HG02763 (cell line): ENCODE data around the gene SCYL3.

Source experiments
- ATAC-seq: cut with Tn5 transposase; IDR thresholded peaks from one replicate; pipeline ENCODE4 v1.9.1; 2021; ENCODE audit warnings: mild to moderate bottlenecking, moderate library complexity; ENCODE audit not compliant: unreplicated experiment

SCYL3 gene

DNA sequence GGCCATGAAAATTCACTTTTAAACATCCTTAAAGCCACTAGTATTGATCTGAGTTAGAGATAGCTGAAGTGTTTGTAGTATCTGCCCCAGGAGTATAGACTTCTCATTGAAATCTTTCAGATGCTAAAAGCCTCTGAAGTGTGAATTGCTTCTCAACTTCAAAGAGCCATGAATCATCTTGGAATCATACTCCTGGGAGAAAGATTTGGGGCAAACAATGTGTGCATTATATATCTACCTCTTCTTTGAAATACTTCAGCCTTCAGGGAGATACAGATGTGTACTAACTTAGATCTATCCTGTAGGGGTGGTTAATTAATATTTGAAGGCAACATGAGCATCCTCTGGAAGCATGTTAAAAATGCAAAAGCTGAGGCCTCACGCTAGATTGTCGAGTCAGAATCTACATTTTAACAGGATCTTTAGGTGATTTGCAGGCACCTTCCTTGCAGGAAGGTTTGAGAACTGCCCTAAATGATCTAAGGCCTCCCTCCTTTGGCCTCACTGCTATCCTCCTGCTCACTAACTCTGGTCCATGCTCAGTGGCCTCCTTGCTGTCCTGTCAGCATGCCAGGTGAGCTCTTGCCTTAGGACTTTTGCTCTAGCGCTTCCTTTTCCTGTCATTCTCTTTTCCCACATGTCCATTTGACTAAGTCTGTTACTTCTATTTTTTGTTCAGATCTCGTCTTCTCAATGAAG lies 6.0 kb upstream of the SCYL3 start:
- ATAC-seq = no peak

DNA sequence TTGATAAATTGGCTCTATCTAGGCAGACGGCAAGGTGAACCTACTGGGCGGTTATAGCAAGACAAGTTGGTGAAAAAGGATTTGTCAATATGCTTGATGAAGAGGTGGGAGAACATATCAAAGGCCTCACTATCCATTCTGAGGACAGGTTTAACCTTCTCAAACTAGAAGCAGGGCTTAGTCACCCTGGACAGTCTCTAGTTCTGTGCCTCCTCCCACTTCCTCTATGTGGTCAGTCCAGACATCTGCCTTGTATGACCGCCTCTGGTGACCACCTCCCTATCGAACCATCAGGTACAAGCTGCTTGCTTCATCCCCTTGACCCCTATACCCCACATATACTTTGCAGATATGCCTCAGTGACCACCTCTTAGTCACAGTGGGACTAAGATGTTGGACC lies 2.3 kb upstream of the SCYL3 start:
- ATAC-seq = no peak

DNA sequence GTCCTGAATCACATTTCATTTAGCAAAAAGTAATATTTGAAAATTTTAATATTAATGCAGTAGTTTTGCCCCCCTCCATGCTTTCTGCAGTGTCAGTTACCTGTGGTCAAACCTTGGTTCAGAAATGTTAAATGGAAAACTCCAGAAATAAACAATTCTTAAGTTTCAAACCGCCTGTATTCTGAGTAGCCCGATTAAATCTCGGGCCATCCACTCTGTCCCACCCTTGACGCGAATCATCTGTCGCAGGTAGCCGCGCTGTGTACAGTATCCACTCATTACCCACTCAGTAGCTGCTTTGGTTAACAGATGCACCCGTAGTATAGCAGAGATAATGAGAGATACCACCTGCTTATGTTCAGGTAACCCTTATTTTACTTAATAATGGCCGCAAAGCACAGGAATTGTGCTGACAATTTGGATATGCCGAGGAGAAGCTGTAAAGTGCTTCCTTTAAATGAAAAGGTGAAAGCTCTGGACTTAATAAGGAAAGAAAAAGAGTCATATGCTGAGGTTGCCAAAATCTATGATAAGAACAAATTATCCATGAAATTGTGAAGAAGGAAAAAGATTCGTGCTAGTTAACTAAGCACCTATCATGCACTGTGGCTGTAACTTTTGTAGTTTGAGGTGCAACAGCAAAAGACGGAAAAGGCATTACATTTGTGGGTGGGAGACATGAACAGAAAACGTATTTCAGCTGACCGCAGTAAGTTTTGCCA lies 889 bp upstream of the SCYL3 start:
- no peak for ATAC-seq

DNA sequence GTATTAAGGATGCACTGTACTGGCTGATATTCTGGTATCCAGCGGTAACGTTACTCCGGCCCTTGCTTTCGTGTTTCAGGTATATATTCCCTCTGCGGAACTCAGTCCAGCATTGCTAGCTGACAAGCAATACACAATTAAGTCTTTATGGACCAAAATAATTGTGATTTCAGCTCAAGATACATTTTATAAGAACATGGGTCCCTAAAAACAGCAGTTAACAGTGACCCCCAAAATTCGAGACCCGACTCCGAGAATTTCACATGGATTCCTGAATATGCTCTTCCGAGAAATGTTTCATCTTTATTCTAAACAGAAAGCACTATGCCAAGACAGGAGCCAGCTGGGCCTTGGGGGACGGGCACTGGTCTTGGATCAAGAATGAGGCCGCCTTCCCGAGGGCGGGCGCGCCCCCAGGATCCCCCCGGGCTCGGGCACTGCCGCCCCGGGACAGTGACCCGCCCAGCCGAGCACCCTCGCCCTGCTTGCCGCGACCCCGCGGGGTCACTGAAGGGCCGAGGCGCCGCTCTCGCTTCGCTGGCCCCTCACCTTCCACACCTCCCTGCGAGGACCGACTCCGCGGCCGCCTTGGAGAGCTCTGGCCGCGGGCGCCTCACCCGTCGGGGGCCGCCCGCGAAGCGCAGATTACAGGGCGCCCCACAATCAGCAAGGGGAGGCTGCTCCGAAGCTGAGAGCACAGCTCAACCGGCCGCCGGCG lies 610 bp downstream of the SCYL3 start:
- ATAC-seq = peak; percentile 9

DNA sequence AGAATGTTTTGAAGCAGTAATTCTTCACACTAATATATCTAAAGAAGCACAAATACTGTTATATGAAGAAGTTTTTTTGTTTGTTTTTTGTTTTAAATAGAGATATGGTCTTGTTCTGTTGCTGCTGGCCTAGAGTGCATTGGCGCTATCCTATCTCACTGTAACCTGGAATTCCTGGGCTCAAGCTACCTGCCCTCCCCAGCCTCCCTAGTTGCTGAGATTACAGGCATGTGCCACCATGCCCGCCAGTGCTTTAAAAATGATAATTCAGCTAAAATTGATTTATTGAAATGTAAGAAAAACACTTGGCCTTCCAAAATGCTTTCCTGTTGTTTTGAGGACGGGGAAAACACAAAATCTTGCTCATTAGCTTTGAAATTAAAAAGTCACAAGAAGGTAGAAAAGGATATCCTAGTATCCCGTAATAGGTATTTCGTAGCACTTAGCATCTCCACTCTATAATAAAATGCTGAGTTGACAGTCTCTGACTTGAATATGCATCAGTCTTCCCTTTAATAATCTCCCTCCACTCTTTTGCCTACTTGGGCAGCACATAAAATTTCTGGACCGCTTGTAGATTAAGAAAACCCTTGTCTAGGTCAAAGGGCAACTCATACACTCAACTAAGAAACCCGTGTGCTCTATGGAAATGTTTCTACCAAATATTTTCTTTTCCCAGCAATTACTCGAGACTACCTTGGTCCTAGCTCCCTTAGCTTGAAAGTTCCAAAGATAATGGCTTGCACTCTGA lies 1.3 kb downstream of the SCYL3 start:
- ATAC-seq = no peak

DNA sequence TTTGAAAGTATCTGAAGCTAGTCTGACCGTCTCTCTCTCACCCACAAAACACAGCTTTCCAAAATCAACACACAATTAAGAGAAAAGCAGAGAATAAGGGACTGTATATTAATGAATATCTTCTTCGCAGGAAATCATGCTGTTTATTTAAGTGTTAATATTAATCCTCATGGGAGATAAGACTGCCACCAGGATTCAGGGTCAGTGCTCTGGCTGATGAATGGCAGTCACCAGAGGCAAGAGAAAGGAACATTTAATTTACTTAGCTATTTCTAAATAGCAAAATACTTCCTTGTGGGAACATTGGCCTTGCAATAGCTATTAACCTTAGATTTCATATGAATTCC lies 2.2 kb downstream of the SCYL3 start:
- ATAC-seq = no peak

DNA sequence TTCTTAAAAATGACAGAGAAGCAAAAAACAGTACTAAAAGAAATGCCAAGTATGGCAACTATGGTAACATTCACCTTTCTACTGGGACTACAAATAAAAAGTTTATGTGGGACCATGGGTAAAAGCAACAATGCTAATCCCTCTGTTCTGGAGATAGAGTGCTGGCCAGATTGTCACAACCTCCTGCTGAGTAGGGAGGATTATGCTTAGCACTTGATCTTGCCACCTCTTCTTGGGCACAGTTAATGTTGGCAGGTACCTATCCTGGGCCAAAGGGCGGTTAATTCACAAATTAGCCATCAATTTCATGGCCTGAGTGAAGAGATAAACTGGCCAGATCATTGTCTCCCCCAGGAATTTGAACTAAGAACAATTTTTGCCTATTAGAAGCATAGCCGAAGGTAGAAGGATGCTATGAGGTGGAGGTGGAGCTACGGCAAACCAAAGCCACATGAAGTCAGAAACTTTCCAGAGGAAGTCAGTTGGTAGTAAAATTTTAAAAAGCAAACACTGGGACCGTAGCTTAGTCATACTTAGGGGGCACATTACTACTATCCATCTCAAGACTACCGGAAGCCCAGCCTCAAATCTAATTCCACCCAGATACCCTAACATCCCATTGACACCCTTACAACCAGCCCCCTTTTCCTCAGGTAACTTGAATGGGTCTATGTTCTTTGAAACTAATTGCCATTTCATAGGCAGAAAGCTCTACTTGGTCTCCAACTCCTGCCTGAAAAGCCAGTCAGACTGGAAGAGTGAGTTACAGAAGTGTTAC lies 2.7 kb downstream of the SCYL3 start:
- ATAC-seq = no peak

DNA sequence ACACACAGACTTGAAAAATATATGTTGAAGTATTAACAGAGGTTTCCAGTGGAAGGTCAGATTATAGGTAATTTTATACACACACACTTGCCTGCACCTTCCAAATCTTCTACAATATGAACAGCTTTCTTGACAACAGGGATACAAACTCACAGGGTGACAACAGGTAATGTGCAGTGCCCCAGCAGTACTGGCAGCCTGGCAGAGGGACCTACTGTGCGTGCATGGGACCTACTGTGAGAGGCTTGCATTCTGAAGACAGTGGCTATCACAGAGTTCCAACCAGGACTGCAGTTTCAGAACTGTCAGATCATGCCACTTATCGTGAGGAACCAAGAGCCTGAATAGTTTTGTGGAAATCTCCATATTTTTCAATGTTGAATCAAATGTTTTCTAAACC lies 3.8 kb downstream of the SCYL3 start:
- no peak for ATAC-seq

DNA sequence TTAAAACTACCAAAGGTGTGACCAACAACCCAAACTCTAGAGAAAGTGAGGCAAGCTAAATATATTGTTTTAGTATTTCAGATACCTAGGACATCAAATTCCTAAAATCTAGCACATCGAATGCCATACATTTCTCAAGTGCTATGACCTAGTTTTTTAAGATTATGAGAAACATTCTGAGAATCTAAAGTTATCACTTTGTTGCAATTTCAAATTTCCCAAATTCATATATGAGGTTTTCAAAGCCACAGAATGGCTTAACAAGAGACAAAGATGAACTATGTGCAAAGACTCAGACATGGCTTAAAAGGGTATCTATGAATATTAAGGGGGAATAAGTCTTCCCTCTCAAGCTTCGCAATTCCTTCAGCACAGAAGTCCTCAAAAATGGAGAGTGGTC lies 6.8 kb downstream of the SCYL3 start:
- no peak for ATAC-seq

DNA sequence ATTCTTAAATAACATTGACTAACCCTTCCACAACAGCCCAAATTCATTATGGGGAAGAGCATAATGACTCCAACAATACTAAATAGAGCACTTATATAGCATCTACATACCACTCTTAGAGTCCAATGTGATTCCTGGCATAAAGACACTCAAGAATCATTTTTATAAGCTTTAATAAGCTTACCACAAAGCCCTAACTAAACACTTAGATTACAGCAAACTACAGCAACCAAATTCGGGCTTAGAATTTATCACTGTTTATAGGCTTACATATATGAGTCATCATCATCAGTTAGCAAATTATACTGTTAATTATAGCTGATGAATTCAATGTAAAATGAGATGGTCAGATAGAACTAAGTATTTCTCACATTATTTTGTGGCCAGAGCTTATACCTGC lies 7.3 kb downstream of the SCYL3 start:
- ATAC-seq = no peak

DNA sequence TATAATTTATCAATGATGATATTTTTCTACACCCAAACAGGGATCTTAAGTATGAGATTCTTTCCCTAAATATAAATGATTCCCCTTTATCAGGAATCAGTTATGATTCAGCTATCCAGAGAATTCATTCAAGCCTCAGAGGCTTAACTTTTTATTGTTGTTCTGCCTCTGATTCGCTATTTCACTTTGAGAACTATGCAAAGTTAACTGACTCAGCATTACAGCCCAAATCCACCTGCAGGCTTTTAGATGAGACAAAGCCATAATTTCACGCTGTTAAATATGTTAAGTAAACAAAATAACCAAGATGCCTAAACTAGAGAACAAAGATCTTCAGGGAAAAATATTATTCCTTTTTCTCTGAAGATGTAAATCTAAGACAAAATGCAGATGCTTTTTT lies 8.5 kb downstream of the SCYL3 start:
- no peak for ATAC-seq

DNA sequence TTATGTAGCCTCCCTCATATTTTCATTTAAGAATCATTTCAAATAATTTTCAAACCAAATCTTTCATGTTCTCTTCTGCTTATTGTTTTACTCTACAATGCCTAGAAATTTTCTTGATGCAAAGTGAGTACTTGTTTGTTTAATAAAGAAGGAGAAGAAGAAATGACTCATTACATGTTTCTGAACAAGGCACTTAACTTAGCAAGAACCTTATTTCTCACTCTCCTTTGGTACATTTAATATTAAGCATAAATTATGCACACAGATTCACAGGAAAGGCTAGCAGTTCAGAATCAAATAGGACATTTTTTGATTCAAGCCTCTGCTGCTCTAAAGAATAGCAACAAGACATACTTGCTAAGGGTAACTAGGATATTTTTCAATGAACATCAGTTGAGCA lies 9.1 kb downstream of the SCYL3 start:
- no peak for ATAC-seq

DNA sequence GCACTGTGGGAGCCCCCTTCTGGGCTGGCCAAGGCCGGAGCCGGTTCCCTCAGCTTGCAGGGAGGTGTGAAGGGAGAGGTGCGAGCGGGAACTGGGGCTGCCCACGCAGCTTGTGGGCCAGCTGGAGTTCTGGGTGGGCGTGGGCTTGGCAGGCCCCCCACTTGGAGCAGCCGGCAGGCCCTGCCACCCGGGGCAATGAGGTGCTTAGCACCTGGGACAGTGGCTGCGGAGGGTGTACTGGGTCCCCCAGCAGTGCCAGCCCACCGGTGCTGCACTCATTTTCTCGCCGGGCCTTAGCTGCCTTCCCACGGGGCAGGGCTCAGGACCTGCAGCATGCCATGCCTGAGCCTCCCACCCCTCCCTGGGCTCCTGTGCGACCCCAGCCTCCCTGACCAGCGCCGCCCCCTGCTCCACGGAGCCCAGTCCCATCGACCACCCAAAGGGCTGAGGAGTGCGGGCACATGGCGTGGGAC lies 11.6 kb downstream of the SCYL3 start:
- ATAC-seq = no peak

DNA sequence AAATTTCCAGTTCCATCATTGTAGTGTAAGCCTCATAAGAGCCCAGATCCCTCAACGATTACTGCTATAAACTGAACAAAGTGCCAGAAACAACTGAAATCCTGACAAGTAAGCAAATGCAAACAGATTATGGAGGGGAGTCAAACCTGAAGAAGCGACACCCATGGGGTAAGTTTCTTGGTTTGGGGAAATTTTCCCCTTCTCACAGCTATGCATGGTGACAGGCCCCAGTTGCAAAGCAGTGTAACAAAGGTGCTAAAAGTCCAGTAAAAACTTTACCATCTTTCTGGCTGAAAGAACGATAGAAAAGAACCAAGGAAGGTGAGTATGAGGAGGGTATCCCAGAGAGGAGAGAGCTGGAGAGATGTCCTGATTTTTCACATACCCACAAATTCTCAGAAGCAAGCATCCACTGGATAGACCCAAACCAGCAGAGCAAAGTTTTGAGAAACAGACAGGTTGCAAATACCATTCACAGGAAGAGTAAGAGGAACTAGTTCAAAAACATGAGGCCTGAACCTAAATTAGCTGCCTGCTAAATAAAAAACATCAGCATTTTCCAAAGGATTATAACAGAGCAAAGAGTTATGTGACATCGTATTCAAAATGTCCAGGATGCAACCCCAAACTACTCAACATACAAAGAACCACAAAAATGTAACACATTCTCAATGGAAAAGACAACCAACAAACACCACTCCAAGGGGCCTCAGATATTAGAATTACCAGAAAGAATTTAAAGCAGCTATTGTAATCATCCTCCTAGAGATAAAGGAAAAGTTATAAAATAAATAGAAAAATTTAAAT lies 14.5 kb downstream of the SCYL3 start:
- no peak for ATAC-seq

DNA sequence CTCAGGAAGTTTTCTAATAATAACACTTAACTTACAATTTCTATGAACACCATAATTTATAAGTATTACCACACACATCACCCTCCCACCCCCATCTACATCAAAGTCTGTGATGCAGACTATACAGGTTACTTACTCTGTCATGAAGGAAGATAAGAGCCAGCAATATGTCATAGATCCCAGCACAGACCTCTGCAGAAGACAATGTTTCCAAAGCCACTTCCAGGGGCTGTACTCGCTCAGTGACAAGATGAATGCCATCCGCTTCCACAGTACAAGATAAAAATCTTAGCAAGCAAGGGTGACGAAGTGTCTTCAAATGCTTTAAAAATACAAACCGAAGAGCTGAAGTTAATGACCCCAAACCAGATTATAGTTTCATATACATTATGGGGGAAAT lies 15.2 kb downstream of the SCYL3 start:
- ATAC-seq = no peak

DNA sequence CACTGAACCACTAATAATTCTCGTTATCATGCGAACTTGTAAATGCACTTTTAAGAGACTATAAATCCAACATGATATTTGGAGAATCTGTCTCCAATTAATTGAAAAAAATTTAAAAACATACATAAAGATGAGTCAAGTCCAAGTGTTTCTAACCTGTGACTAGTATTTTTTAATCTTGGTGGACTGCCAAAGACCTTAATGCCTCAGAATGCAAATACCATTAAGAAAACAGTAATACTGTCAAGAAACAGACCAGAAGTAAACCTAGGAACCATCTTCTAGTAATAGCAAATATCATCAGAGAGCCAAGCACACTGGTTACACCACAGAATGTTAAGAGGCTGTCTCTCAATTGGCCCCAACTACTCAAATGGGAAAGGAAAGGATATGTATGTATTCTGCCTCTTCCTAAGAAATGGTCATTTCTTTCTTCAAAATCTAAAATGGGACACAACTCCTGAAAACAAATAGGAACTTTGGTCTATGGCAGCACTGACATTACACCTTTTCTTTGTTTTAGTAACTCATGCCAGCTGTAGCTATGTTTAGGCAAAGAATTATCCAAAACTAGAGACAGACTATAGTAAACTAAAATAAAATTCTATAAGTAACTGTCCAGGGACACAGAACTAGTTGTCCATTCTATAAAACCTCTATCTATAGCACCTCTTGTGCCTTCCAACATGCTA lies 15.8 kb downstream of the SCYL3 start:
- no peak for ATAC-seq

DNA sequence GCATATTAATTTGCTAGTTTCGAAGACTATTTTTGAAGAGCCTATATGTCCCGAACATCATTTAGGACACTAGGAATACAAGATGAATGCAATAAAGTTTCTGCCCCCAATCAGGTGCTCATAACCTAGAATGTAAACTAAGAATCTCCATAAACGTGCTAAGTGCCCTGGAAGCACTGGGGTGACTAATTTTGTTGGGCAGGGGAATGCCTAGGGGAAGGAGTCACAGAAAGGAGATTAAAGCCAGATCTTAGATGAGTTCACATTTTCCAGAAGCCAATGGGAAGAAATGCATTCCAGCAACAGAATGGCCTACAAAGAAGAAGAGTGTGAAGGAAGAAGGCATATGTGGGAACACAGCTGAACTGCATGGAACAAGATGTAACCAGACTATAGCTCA lies 19.5 kb downstream of the SCYL3 start:
- ATAC-seq = no peak

DNA sequence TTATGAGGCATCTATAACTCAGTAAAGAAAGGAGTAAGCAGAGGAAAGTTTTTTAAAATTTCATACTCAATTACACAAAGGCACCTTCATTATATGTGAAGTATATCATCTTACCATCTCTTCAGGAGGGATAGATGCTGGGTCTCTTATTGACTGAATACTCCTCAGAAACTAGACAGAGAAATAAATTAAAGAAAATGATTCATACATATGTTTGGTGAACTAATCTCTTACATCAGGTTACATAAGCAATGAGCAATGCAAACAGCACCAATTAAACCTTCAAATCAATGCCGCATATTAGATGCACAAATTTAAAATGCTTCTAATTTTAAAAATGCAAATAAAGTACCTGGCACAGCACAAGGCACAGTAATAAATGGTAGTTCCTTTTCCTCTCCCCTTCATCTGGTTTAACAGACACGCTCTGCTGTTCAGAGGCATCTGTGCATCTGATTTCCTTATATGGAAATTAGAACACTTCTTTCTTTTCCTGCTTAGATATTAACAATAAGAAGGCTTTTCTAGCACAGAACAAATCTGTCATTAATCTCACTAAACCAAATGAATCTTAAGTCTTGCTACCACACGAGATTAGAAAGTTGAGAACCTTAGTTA lies 20.0 kb downstream of the SCYL3 start:
- ATAC-seq = no peak

DNA sequence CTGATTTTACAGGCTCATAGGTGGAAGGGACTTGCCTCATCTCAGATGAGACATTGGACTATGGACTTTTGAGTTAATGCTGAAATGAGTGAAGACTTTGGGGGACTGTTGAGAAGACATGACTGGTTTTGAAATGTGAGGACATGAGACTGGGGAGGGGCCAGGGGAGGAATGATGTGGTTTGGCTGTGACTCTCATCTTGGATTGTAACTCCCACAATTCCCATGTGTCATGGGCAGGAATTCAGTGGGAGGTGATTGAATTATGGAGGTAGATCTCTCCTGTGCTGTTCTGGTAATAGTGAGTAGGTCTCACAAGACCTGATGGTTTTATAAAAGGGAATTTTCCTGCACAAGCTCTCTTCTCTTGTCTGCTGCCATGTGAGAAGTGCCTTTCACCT lies 20.8 kb downstream of the SCYL3 start:
- ATAC-seq = no peak
